NCI-H748 (cell line): ENCODE results near the gene FSCB.
A peak's percentile ranks its signal among the peaks of the same experiment; 100 is the strongest.

Source experiments
- DNase-seq: peaks from one replicate; lab custom pipeline; 2025; ENCODE audit not compliant: unreplicated experiment; lab: John Stamatoyannopoulos, UW

FSCB gene

GRCh38 chr14:44507183-44507582 is at the start of gene FSCB:
FSCB (minus strand) TSS chr14:44507283; CDS start chr14:44506987, 296 bp downstream.
- no peak for DNase-seq

GRCh38 chr14:44531658-44532057 is 24.6 kb upstream of the FSCB start:
- DNase-seq: no peak

- no peak for DNase-seq
Observed at GRCh38 chr14:44530475-44530874, 23.4 kb upstream of the FSCB start.

- no peak for DNase-seq
Observed at GRCh38 chr14:44529026-44529425, 21.9 kb upstream of the FSCB start.

GRCh38 chr14:44528180-44528579 is 21.1 kb upstream of the FSCB start:
- DNase-seq: no peak

- no peak for DNase-seq
Observed at GRCh38 chr14:44525237-44525636, 18.2 kb upstream of the FSCB start.

- peak; percentile 19 for DNase-seq
Observed at GRCh38 chr14:44515668-44516067, 8.6 kb upstream of the FSCB start.

- no peak for DNase-seq
Observed at GRCh38 chr14:44508834-44509233, 1.8 kb upstream of the FSCB start.

GRCh38 chr14:44505588-44505987 is 1.5 kb downstream of the FSCB start:
- peak; percentile 32 for DNase-seq

GRCh38 chr14:44497148-44497547 is 9.9 kb downstream of the FSCB start:
- DNase-seq: no peak

GRCh38 chr14:44494137-44494536 is 12.9 kb downstream of the FSCB start:
- no peak for DNase-seq

GRCh38 chr14:44490966-44491365 is 16.1 kb downstream of the FSCB start:
- no peak for DNase-seq

GRCh38 chr14:44477953-44478352 is 29.1 kb downstream of the FSCB start:
- no peak for DNase-seq

- no peak for DNase-seq
Observed at GRCh38 chr14:44468771-44469170, 38.3 kb downstream of the FSCB start.

GRCh38 chr14:44463356-44464004 is 43.6 kb downstream of the FSCB start:
- DNase-seq: peak; percentile 96

GRCh38 chr14:44462381-44462780 is 44.7 kb downstream of the FSCB start:
- DNase-seq: peak; percentile 89

- no peak for DNase-seq
Observed at GRCh38 chr14:44461811-44462210, 45.3 kb downstream of the FSCB start.
